GM19035 (cell line): ENCODE measurements around the gene COL11A1.
A peak's percentile ranks its signal among the peaks of the same experiment; 100 is the strongest.
"Not testable (repeated sequence)": the region's sequence is repeated elsewhere in the genome, so short reads cannot be mapped to it uniquely, and the experiment has no call there.

Source experiments
- ATAC-seq: cut with Tn5 transposase; IDR thresholded peaks from one replicate; pipeline ENCODE4 v1.9.1; 2021; ENCODE audit not compliant: unreplicated experiment

COL11A1 gene

DNA sequence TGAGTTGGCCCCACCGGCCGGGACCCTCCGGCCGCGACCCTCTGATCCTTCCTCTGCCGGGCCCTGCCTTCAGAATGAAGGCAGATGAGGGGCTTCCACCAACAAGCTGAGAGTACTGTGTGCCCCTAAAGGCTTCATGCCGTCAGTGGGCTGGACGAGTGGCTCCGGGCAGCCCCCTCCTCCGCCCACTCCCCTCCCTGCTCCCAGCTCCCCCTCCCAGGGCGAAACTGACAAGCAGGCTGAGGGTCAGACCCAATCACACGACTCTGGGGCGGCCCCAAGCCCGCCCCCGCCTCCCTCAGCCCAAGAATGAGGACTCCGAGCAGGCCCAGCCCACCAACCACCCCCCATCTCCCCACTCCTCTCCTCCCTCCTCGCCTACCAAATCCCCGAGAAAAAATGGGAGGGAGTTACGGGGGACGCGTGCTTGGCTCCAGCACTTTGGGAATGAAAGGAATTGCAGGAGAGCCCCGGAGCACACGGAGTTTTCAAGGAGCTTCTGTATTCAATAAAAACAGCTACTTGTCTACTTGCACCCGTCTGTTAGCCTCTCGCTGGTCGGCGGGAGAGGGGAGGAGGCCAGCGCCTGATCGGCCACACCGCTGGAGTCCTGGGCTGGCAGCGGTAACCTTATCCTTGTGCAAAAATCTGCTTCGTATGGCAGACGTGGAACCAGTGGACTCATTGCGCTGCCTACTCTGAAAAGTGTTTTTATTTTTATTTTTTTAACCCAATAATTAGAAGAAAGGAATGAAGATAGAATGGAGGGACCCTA is at the start of gene COL11A1:
Gene COL11A1, minus strand, starts transcription at position 147 of the 775 bp plus-strand sequence. CDS start 344 bp downstream, outside the sequence.
- no peak for ATAC-seq

DNA sequence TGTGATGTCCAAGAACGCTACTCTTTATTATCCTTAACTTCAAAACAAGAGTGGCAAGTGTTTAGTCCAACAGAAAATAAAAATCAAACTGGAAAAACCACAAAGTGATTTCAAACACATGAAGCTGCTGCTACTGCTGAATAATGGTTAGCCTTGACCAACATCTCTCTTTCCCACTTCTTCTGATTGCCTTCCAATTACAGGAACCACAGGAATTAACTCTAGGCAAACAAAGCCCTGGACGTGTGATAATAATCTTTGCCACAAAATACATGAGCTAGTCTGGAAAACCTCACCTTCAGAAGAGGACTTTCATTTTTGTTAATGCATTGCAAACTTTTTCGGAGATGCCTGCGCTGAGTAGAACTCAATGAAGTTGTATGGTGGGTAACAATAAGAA is 48.6 kb upstream of the COL11A1 start:
- no peak for ATAC-seq

DNA sequence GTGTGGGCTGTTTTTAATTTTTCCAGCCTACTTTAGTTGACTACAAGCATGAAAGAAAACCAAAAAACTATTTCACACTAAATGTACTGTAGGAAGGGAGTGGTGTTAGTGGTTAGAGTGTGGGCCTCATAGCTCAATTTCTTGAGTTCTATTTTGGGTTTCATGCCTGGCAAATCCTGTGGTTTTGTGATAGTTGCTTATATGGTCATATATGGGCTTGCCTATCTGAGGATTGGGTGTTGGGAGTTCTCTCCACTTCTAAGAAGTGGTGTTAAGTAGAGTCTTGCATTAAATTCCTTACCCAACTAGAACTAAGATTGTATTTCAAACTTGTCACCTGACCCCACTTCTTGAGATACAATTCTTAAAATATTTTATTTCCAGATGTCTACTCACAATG is 37.8 kb upstream of the COL11A1 start:
- no peak for ATAC-seq

DNA sequence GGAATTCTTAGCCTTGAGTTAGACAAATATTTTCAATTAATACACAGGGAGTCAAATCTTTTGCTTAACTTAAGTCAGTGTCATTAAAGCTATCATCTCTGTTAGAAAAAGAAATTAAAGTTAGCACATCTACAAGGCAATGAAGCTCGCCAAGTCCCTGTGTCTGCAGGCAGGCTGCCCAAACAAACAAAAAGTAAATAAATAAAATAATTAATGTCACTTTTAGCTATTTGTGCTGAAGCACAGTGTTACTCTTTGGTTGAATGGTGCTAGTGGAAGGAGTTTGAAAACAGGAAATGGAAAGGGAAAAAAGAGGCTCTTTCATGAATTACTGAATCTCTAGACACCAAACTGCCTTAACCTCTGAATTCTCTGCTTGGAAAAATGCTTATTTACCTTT is 37.1 kb upstream of the COL11A1 start:
- ATAC-seq, result no peak

DNA sequence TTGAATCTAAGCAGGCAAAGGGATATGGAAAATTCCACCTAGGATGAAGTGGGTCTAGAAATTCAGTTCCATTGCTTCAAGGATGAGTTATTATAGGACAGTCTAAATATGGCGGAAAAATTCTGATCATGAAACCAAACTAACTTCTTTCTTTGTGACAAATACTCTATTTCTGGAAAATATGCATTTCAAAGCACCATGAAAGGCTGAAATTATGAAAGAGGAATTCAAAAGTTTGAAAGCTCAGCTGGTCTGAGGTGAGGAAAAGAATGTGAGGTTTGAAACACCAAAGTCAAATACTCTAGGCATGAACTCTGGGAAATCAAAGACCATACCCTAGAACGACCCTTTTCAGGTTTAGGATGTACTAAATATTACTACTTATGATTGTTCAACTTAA is 36.4 kb upstream of the COL11A1 start:
- ATAC-seq, result no peak

DNA sequence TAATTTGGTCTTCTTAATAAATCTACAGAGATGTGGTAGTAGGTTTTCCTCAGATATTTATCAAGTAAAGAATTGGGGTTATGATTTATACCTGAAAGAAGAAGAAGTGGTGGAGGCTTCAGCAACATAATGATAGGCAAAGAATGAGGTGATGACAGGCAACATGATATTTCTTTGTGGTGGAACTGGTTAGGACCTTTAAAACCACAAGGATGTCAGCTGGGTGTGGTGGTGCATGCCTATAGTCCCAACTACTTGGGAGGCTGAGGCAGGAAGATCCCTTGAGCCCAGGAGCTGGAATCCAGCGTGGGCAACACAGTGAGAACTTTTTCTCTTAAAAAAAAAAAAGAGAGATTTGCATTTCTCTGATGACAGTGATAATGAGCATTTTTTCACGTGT is 34.1 kb upstream of the COL11A1 start:
- ATAC-seq, result no peak

DNA sequence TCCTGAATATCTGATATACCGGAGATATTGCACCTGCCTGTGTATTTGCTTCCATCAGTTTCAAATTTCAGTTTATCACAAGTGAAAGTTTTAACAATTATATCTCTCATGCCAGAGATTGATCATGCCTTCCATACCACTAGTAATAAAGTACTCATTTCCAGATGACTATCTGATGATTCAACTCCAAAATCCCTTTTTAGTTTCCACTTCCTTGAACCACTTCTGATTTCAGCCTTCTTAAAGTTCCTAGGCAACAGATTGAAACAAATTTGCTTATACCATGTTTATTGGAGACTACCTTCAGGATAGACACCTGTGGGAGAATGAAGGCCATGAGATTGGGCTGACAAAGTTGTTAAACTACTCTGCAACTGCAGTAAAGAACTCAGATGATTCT is 21.5 kb upstream of the COL11A1 start:
- no peak for ATAC-seq

DNA sequence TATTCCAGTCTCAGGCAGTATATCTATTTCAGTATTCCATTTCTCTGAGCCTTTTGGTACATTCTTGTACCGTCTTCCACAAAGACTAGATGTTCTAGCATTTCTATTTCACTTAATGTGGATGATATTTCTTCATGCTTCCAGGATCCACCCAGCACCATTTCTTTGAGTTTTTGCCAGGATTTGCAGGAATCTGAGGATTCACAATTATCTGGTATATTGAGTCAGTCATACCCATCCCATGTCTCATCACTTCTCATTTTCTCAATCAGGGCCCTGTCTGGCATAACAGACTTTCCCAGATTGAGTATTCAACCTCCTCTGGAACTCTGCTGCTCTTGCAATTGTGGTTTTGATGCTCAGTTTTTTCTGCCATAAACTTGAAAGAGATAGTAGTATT is 20.9 kb upstream of the COL11A1 start:
- ATAC-seq, result no peak

DNA sequence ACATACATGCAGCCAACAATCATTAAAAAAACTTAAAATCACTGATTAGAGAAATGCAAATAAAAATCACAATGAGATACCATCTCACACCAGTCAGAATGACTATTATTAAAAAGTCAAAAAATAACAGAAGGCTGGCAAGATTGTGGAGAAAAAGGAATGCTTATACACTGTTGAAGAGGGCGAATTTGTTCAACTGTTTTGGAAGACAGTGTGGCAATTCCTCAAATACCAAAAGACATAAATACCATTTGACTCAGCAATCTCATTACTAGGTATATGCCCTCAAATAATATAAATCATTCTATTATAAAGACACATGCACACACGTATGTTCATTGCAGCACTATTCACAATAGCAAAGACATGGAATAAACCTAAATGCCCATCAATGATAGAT is 19.9 kb upstream of the COL11A1 start:
- ATAC-seq, result not testable (repeated sequence)

DNA sequence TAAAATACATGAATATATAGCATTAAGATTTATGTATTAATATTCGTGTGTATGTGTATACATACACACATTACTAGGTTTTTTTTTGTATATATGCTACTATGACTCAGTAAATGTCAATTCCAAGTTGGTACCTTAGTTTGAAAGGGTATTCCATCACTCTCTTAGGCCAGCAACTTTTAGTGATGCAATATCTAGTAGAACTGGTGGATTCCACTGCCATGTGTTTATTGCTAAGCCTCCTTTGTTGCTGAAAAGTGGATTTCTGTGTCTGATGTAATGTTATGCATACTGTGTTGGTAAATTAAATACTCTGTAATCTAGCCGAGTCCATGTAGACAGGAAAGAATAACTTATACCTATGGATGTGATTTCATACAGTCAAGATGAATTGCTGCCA is 16.9 kb upstream of the COL11A1 start:
- no peak for ATAC-seq

DNA sequence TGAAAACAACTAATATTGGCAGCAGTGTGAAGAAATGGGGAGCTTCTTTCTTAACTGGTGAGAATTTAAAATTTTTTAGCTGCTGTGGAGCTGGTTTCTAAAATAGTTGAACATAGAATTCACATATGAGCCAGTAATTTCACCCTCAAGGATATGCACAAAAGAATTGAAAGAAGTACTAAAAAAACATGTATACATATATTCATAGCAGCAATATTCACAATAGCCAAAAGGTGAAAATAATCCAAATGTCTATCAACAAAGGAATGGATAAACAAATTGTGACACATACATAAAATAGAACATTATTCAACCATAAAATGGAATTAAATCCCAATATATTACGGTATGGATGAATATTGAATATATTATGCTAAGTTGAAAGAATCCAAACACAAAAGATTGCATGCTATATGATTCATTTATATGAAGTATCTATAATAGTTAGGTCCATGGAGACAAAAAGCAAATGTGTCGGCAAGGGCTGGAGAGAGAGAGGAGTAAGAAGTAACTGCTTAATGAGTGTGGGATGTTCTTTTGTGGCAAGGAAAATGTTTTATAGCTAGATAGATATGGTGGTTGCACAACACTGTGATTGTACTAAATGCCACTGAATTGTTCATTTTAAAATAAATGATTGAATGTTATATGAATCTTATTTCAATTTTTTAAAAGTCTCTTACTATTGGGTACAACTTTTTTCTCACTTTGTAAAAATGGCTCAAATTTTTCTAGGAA is 14.8 kb upstream of the COL11A1 start:
- no peak for ATAC-seq

DNA sequence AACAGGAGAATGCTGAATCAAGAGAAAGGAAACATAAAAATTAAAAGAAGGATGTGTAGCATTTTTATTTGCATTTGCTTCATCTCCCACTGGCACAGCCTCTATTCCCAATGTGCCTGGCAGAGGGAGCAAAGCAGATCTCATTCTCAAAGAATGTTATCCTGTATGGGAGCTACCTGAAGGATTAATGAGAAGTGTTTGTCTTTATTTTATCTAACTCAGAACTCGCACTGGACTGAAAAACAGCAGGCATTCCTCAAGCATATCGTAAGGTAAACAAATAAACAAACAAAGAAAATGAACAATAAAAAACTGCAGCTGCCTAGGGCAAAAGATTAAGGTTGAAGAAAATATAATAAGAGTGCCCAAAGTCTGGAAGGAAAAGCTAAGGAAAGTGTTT is 12.7 kb upstream of the COL11A1 start:
- ATAC-seq, result no peak

DNA sequence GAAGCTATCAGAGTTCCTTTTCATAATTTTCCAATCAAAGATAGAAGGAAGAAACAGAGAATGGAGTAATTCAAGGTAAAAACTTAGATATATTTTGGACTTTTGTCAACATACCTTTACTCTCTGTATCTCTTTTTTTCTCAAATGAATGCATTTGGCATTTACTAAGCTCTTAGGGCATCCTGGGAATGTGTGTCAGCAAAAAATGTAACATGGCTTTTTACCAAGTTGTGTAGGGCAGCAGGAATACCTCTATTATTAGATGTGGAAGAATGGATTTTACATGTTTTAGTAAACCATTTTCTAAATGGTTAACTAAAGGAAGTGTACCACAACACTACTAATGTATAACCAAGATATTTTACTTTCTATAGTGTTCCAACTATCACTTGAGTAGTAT is 4.2 kb upstream of the COL11A1 start:
- ATAC-seq, result no peak

DNA sequence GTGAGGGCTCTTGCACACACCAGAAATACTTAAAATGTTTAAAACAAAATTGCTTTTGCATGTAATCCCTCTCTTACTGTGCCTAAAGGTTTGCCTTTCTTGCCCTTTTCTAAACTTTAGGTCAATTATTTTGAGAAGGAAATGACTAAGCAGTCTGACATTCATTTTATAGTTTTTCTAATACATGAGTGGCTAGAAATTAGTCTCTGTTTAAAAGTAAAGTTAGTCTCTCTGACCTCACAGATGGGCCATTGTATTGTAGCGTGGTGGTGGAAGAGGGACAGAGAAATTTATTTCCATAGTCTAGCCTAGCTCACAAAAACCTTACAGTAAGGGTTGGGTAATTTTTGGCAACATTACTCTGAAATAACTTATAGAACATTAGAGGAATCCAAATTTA is 3.6 kb upstream of the COL11A1 start:
- ATAC-seq, result no peak

DNA sequence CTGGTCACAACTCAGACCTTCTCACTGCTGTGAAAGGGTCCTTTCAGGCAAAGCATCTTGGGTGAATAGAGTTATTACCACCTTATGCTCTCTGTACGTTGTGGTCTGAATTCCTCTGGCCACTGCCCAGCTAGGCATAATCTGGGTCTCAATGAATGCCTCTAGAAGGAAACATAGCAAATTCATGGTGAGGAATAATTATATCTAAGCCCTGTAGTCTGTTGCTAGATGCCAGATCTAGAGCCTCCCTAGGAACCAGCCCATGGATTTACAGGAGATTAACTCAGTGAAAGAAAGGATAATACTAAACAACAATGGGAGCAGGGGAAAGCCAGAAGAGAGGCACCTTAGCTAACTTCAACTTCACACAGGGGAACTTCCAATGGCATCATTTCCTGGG is 2.4 kb upstream of the COL11A1 start:
- no peak for ATAC-seq

DNA sequence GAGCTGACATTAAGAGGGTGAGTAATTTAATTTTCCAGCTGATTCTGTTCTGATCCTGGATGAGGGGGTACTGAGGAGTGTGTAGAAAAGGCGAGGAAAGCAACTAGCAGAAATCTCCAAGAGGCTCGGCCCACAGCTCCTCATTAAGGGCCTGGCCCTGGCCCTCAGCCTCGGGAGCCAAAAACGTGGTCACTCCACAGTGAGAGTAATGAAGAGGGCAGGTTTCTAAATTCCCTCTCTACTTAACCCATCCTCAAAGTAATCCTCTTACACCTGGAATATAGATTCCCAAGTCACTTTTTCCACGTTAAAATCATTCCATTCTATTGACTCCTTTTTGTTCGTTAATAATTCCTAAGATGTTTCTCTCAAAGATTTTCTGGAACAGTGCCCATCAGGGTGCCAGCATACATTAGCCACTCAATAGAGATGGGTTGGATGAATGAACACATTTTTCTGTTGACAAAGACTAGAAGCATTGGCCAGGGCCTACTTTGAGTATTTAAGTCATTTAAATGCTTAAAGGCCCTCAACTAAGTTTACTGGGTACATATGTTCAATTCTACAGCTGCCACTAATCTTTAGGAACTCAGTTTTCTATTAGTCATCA is 1.1 kb upstream of the COL11A1 start:
- ATAC-seq, result no peak

DNA sequence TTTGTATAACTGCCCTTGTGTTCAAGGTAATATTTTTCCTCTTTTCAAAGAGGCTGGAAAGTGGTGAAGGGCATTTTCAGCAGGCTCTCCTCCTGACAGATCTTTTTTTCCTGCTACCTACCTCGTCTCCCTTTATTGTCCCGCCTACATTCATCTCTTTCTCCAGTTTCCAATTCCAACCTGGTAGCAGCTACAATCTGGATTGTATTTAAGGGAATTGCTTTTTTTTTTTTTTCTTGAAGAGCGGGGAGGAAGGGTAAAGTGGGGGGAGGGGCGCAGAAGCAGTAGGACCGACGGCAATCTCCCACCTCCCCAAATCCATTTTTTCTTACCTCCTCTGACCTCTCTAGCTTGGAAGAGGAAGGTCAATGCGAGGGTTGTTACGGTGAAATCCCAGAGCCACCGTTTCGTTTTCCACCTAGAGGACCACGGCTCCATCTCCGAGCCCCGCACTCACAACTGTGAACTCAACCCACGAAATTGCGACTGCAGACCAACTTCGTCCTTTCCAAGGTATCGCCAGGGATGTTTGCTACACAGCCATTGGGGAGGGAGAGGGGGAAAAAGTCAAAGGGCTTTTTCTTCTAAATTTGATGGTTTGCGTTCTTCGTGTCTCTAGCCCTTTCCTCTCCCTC is 464 bp downstream of the COL11A1 start:
- no peak for ATAC-seq

DNA sequence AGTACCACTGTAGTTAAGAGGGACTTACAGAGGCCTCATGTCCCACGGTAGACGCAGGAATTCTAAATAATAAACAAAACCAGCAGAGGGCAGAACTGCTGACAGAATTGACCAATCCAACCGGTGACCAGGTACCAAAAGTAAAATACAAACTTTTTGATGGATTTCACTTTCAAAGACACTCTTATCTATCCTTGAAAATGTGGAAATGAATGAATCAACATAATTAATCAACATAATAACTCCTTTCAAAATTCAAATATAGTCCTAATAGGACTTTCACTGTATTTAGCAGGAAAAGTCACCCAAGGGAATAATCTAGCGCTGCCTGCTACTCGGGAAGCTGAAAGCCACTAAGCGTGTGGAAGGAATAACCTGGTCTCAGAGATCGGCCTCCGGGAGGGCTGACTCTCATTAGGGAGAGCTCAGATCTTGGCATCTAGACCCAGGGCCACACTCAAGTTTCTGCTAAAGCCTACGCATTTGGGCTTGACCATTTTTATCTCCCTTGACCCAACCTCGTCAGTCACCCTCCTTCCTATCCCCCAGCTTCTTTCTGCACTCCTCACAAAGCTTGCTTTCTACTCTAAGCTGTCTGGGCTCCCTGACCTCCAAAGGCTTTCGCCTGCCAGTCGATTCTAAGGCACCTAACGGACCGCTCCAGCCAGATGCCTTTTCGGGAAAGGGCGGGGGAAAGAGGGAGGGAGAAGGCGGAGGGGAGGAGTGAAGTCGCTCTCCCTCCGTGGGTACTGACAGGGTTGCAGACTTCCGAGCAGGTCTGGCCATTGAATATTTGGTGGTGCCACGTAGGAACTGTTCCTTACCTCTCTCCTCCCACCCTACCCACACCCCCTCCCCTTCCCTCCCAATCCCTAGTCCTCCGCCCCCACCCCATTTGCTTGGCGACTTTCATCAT is 1.6 kb downstream of the COL11A1 start:
- peak; percentile 78 for ATAC-seq

DNA sequence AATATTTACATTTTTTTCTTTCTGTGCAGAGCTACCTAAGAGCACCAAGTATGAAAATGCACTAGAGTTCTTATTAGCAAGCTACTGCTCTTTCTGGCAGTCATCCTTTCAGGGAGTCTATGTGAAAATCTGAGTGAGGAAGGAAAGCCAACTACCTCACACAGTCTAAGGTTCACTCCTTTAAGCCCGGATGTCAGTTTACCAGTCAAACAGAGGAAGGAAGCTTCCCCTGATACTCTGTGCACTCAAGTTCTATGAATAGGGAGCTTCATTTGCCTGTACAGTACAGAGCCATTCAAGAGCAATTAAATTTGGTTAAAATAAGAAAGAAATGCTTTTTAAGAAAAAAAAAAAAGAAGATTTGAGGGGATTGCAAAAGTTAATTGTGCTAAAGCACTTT is 6.9 kb downstream of the COL11A1 start:
- ATAC-seq, result no peak

DNA sequence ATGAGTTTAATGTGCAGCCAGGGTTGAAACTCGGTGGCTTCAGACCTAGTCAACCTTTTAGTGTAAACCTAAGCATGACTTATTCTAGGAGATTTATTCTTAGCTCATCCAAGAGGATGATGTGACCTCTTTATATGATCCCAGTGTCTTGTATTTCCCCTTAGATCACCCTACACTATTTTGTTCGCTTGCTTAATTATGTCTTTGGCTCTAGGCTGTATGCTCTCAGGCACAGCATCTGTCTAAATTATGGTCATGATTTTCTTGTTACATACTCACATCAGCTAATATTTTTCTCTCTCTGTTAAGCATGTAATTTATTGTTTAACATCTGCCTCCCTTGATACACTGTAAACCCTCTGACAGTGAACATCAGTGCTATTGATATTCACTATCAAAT is 19.1 kb downstream of the COL11A1 start:
- no peak for ATAC-seq

DNA sequence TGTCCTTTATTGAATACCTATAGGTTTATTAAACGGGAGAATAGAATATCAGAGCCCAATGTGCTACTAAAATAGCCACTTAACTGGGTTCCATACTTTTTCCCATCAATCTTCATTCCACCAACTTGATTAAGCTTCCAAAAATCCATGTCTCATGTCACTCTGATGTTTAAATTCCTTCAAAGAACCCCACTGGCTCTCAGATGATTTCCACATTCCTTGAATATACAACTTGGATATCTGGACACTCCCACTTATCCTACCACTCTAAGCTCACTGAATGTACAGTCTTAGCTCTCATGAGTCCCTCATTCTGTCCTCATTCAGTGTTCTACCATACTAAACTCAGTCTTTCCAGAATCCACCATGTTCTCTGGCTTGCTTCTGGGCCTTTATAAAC is 21.1 kb downstream of the COL11A1 start:
- no peak for ATAC-seq
